HG02759 (cell line): ENCODE data around the gene ADAM22.

Source experiments
- ATAC-seq: cut with Tn5 transposase; IDR thresholded peaks from one replicate; pipeline ENCODE4 v1.9.1; 2021; ENCODE audit warnings: mild to moderate bottlenecking, moderate library complexity; ENCODE audit not compliant: unreplicated experiment

ADAM22 gene

GRCh38 chr7:88205179-88205578 lies 271.1 kb downstream of the ADAM22 start:
- no peak for ATAC-seq

DNA sequence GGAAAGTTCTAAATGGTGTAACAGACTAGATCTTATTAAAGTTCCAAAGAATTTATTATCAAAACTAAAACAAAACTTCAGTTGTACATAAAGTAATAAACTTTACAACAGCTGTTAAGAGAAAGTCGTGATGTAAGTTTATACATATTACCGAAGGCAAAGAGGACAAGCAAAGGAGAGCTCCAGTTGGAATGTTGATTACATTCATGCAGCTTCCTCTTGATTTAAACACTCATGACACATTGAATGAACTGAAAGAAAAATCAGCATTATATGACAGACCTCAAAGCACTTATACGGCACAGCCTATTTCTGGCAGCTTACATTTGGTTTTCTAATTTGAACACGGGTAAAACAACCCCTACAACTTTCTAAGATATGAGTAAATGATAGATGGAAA lies 272.2 kb downstream of the ADAM22 start:
- ATAC-seq, result no peak

DNA sequence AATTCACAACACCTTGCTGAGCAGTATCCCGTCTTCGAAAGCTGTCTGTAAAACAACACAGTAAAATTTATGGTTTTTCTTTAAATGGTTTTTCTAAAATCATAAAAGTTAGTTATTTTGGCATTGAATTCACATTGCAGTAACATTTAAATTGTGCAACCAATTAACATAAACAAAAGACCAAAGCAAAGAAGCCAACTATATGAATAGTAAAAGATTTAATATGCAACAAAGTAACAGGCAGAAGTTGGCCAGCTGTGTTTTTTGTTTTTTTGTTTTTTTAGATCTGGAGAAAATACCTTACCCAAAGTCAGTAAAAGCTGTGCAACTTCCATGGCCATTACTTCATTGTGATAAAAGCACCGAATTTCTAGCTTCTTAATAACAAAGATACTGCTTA lies 274.5 kb downstream of the ADAM22 start:
- ATAC-seq, result no peak

DNA sequence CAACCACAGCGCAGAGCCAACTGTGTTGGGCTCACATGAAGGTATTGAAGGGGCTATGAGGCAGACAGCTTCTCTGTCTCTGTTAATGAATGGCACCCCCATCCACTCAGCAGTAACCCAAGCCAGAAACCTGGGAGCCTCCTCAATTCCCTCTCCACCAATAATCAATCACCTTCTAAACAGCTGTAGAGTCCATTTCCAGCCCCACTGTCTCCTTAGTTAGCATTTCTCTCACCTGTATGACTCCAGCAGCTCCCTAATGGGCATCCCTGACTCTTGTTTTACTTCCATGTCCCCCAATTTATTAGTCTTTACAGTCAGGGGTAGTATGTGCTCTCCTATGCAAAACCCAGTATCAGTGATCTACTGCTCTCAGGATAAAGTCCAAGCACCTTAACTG lies 278.9 kb downstream of the ADAM22 start:
- no peak for ATAC-seq

GRCh38 chr7:88214456-88214855 lies 280.4 kb downstream of the ADAM22 start:
- ATAC-seq, result no peak

DNA sequence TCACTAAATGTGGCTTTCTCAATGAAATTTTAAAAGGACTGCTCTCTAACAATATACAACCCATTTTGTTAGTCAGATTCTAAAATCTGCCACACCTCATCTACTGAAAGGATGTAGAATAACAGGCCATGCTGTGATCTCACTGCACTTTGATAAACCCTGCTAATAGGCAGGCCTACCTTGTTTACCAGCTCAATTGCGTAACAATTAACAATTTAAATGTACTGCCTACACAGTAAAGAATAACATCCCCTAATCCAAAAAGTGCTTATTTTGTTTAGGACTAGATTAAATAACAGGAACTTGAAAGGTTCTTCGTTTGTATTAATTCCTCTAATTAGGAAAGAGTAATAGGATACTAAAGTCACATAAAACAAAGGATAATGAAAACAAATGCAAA lies 281.2 kb downstream of the ADAM22 start:
- no peak for ATAC-seq

DNA sequence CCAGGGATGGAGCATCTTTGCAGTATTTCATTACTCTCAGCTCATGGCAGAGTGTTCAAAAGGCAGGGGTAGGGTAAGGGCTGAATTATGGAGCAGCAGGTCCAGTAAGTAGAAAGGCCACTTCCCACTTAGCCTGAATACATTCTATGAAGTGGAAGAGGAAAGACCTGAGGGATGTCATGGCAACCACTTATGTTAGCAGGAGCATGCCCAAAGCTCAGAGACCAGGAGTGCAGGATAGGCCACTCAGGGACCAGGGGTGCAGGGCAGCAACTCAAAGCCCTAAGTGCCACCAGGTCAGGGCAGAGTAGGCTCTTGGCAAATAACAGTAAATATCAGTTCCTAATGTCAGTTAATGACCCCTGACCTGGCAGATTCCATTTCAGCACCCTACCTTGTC lies 282.2 kb downstream of the ADAM22 start:
- no peak for ATAC-seq

DNA sequence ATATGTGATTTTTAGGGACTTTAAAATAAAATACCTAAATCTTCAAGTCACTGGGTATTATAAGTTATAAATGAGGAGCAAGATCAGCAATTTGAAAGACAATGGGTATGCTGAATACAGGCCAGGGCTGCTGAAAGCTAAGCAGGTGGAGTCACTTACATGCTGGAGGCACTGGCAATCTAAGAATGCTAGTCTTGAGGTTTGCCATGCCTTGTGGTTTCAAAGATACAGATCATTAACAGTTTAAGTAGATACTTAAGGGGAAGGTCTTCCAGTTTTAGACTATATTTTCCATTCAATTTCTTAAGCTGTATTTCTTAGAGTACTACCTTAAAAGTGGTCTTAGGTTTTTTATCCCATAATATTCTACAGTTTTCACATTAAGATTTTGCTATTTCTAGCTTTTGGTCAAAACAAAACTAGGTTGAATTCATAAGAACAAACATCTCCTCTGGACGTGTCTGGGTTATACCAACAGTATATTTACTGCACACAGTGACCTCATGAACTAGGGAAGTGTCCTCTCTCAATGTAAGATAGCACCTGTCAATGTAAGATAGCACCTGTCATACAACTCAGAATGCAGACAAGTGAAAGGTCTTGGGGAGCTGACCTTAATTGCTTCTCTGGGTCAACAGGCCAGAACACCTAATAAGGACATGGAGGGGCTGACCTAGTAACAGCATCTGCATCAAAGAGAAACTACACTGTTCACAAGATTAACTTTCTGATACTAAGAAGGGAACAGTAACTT lies 283.8 kb downstream of the ADAM22 start:
- peak; percentile 73 for ATAC-seq

GRCh38 chr7:88218429-88218745 lies 284.3 kb downstream of the ADAM22 start:
- ATAC-seq, result no peak

GRCh38 chr7:88218836-88219605 lies 285.0 kb downstream of the ADAM22 start:
- peak; percentile 23 for ATAC-seq

DNA sequence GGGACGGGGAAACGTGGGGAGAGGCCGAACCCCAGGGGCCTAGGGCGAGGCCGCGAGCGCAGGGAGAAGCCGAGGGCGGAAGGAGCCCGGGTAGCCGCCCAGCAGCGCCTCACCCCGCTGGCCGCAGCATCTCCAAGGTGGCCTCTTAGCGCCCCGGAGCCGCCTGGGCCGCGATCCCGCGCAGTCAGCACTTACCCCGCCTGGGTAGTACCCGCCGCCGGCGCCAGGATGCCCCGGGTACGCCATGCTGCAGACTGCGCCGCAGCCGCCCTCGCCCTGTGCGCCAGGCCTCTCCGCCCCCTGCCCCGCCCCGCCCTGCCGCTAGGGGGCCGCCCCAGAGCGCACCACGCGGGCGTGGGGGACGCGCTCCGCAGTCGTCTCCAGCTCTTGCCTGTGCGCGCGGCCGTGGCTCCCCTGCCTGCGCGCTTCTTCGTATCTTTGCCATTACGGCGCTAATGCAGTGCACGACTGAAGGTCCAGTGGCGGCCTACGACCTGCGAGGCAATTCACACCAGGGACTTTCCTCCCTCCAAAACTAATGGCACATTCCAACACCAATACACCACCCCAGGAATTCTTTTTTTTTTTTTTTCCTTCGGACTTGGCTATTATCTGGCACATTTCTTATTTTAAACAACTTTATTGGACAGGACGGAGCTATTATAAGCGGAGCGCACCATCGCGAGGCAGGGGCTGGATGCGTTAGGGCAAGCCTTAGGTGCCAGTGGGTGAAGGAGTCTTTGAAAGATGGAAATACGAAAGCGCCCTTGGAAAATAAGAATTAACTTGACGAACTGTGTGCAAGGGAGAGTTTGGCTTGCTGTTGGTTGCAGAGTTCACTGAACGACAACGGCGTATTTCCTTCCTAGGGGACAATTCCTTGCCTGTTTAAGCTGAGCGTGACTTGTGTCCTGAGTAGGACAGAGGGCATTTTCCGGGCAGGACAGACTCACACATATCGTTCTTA lies 286.0 kb downstream of the ADAM22 start, which contains the start of gene SRI:
SRI (minus strand) TSS at position 258 of the 967 bp plus-strand sequence; CDS start at position 246, 12 bp downstream.
- peak; percentile 70 for ATAC-seq

DNA sequence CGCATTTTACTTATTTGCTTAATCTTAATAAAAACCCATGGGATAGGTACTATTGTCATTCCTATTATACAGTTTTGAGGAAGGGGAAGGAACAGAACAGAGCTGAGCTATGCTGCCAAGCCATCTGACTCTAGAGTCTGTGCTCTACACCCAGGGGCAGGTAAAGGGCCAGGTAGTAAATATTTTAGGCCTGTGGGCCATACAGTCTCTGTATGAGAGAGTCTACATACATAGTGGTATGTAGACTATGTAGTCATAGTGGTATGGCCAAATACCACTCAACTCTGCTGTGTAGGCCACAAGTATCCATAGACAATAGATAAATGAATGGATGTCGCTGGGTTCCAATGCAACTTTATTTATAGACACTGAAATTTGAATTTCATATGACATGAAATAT lies 289.2 kb downstream of the ADAM22 start:
- ATAC-seq, result no peak

GRCh38 chr7:88224601-88225275 lies 290.7 kb downstream of the ADAM22 start:
- no peak for ATAC-seq

- ATAC-seq, result no peak
These were observed 292.1 kb downstream of the ADAM22 start for GRCh38 chr7:88226201-88226600.

- ATAC-seq, result no peak
These were observed 292.9 kb downstream of the ADAM22 start for GRCh38 chr7:88226886-88227516.

GRCh38 chr7:88229302-88229995 lies 295.4 kb downstream of the ADAM22 start:
- ATAC-seq, result no peak

DNA sequence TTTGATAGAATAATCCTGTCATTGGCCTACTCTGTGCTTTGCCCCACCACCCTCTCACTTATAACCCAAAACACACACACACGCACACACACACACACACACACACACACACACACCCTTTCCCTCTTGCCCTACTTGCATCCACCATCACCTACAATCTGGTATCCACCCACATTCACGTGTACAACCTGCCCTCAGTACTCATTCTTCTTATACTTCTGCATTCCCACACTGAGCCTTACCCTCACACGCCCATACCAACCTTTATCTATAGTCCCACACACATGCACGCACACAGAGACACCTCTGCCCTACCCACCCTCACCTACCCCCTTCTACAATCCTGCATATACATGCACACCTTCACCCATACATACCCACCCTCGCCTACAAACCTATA lies 296.6 kb downstream of the ADAM22 start:
- no peak for ATAC-seq

- no peak for ATAC-seq
These were observed 299.8 kb downstream of the ADAM22 start for GRCh38 chr7:88233828-88234227.

- no peak for ATAC-seq
These were observed 305.8 kb downstream of the ADAM22 start for GRCh38 chr7:88239852-88240251.
